CD14-positive monocyte (primary cell): ENCODE data around the gene DDX27. TPM values are rescaled to one million over a fixed set of nuclear protein-coding genes. Genes with fewer than 3 reads are reported as not detected.

ENCODE experiments used
- DNase-seq, 3 donors: peaks; one replicate each; pipeline ENCODE4 v3.0.0-alpha.2; 2011 to 2022
- H2AFZ ChIP-seq: 2 replicates; pipeline ENCODE4 v1.6.0; 2012; ENCODE audit warnings: mild to moderate bottlenecking, low read depth, low read length, inconsistent platforms; ENCODE audit not compliant: insufficient read depth, poor library complexity, severe bottlenecking
- H3K27ac ChIP-seq, 2 donors: 1 replicate in 1 of 2; 2 replicates in 1 of 2; pipeline ENCODE4 v1.5.1; 2012 to 2013; ENCODE audit warnings: low read length in 2 of 2, control low read depth in 1 of 2, inconsistent platforms in 1 of 2, low read depth in 1 of 2, mild to moderate bottlenecking in 1 of 2
- H3K27me3 ChIP-seq, 2 donors: one replicate each; pipeline versions ENCODE4 v1.6.0 to v1.6.1; 2011 to 2013; ENCODE audit warnings: low read length in 2 of 2; ENCODE audit not compliant: control insufficient read depth in 2 of 2, insufficient read depth in 2 of 2
- H3K36me3 ChIP-seq, 2 donors: replicated peaks in 1 of 2; 1 replicate in 1 of 2; 2 replicates in 1 of 2; pipeline versions ENCODE4 v1.5.1 to v1.6.1; 2012 to 2013; ENCODE audit warnings: low read length in 2 of 2, control low read depth in 1 of 2, inconsistent platforms in 1 of 2, mild to moderate bottlenecking in 1 of 2; ENCODE audit not compliant: insufficient read depth in 2 of 2, control insufficient read depth in 1 of 2
- H3K4me1 ChIP-seq, 2 donors: 1 replicate in 1 of 2; 2 replicates in 1 of 2; pipeline versions ENCODE4 v1.5.1 to v1.6.1; 2012 to 2013; ENCODE audit warnings: low read length in 2 of 2, control low read depth in 1 of 2, inconsistent platforms in 1 of 2, mild to moderate bottlenecking in 1 of 2, moderate library complexity in 1 of 2; ENCODE audit not compliant: insufficient read depth in 2 of 2, control insufficient read depth in 1 of 2
- H3K4me2 ChIP-seq: replicated peaks from 2 replicates; pipeline ENCODE3; 2012; ENCODE audit warnings: low read length, moderate library complexity, mild to moderate bottlenecking; ENCODE audit not compliant: poor library complexity, severe bottlenecking; ENCODE audit errors: extremely low read depth
- H3K4me3 ChIP-seq, 3 experiments: fragments of 200-600 bp in 1 of 3; sonication (generic) in 1 of 3; replicated peaks in 1 of 3; 1 replicate in 2 of 3; 2 replicates in 1 of 3; pipeline ENCODE4 v1.5.1; 2011 to 2013; ENCODE audit warnings: low read length in 3 of 3, mild to moderate bottlenecking in 3 of 3, control low read depth in 2 of 3, low read depth in 2 of 3, inconsistent platforms in 1 of 3, moderate library complexity in 1 of 3
- H3K79me2 ChIP-seq: 2 replicates; pipeline ENCODE4 v1.6.0; 2012; ENCODE audit warnings: mild to moderate bottlenecking, control low read depth, inconsistent platforms, low read length, moderate library complexity; ENCODE audit not compliant: insufficient read depth
- H3K9ac ChIP-seq: 2 replicates; pipeline ENCODE4 v1.6.0; 2017; ENCODE audit warnings: low read length, mild to moderate bottlenecking; ENCODE audit not compliant: insufficient read depth, poor library complexity, severe bottlenecking
- H3K9me3 ChIP-seq, 2 donors: replicated peaks in 1 of 2; 1 replicate in 1 of 2; 2 replicates in 1 of 2; pipeline versions ENCODE4 v1.5.1 to v1.6.1; 2012 to 2013; ENCODE audit warnings: low read length in 2 of 2, control low read depth in 1 of 2; ENCODE audit not compliant: control insufficient read depth in 1 of 2, insufficient read depth in 1 of 2
- H4K20me1 ChIP-seq: 2 replicates; pipeline ENCODE4 v1.6.0; 2012; ENCODE audit warnings: mild to moderate bottlenecking, low read length, control low read depth, moderate library complexity; ENCODE audit not compliant: insufficient read depth
- H3K27ac Mint-ChIP-seq, 7 donors: one replicate each; pipeline ENCODE4 v1.8.0; 2020; ENCODE audit warnings: mild to moderate bottlenecking in 7 of 7, mixed read lengths in 7 of 7, moderate library complexity in 6 of 7, inconsistent platforms in 2 of 7
- H3K27me3 Mint-ChIP-seq, 3 donors: one replicate each; pipeline ENCODE4 v1.8.0; 2021 to 2022; ENCODE audit warnings: low read depth in 3 of 3, mild to moderate bottlenecking in 3 of 3, mixed read lengths in 3 of 3, moderate library complexity in 3 of 3, inconsistent platforms in 1 of 3
- H3K36me3 Mint-ChIP-seq, 2 donors: one replicate each; pipeline ENCODE4 v1.8.0; 2020; ENCODE audit warnings: mixed read lengths in 2 of 2, inconsistent platforms in 1 of 2, mild to moderate bottlenecking in 1 of 2
- H3K4me1 Mint-ChIP-seq: one replicate; pipeline ENCODE4 v1.8.0; 2020; ENCODE audit warnings: mild to moderate bottlenecking, mixed read lengths
- H3K4me3 Mint-ChIP-seq, 2 donors: one replicate each; pipeline ENCODE4 v1.8.0; 2020; ENCODE audit warnings: mild to moderate bottlenecking in 2 of 2, mixed read lengths in 2 of 2, moderate library complexity in 1 of 2
- H3K9me3 Mint-ChIP-seq, 7 donors: one replicate each; pipeline ENCODE4 v1.8.0; 2020 to 2022; ENCODE audit warnings: mixed read lengths in 7 of 7, mild to moderate bottlenecking in 6 of 7, moderate library complexity in 6 of 7, inconsistent platforms in 2 of 7
- CTCF ChIP-seq: fragments of 200-600 bp; IDR thresholded peaks from one replicate; pipeline ENCODE4 v1.8.0; 2022; ENCODE audit warnings: antibody characterized with exemption, mild to moderate bottlenecking
- WGBS: methylation state at CpG from one replicate; pipeline ENCODE4 v1.1.5; 2013; ENCODE audit warnings: missing lambda C conversion rate; ENCODE audit not compliant: insufficient coverage; 5-methylcytosine and 5-hydroxymethylcytosine counted together
- intact Hi-C, 2 donors: fragments of 100-400 bp; cut with micrococcal nuclease; formaldehyde crosslinking; loops; one replicate each; pipeline versions ENCODE4 v1.15.0 to v1.15.1; 2023
- polyA plus RNA-seq, 3 donors: library from polyadenylated mRNA; depleted of rRNA in 1 of 3; unstranded in 2 of 3; stranded (reverse) in 1 of 3; fragments of 300-500 nt in 2 of 3; fragments of >200 nt in 1 of 3; fragmentation: Illumina TruSeq in 2 of 3; gene quantifications; 1 replicate in 2 of 3; 2 replicates in 1 of 3; pipeline ENCODE4 v1.2.3, GENCODE V29; 2012 to 2021

Gene DDX27
- polyA plus RNA-seq, 3 donors, result 13.8 to 31.5 (median 17.7) TPM

GRCh38 chr20:49252556-49253350 lies 33.5 kb downstream of the DDX27 start:
- no peaks in the 10 kb centered on the region for H3K27me3 ChIP-seq
- H3K4me2 ChIP-seq, result no peak overlapping the region
- Mint-ChIP-seq H3K4me3 (no peak overlapping the region), H3K27me3 (no peaks in the 10 kb centered on the region), H3K9me3 (peaks cover 0 to under 1% (median 0%) of the 10 kb centered on the region in 7 donors), H3K4me1 (peaks cover 6% of the 10 kb centered on the region), H3K27ac (peak overlapping the region in 2 of 7 donors; percentile 19 to 35), H3K36me3 (peaks cover 88 to 99% of the 10 kb centered on the region in 2 donors)
- H3K4me1 ChIP-seq, result no peaks in the 10 kb centered on the region
- no peaks in the 10 kb centered on the region for H3K9me3 ChIP-seq
- H3K36me3 ChIP-seq, result peaks cover 92 to 100% of the 10 kb centered on the region in 2 donors
- H2AFZ ChIP-seq, result no peak overlapping the region
- no peak overlapping the region for H3K4me3 ChIP-seq
- DNase-seq, result no peak
- H3K27ac ChIP-seq, result no peak overlapping the region
- H3K9ac ChIP-seq, result no peak overlapping the region
- H4K20me1 ChIP-seq, result peaks cover 62% of the 10 kb centered on the region
- intact Hi-C loops, result no loop called here
- H3K79me2 ChIP-seq, result no peaks in the 10 kb centered on the region
- 98% methylated on average over 5 of the region's 6 CpGs for WGBS
- no peak for TF ChIP-seq CTCF

GRCh38 chr20:49256261-49256660 lies 37.0 kb downstream of the DDX27 start:
- Mint-ChIP-seq H3K27ac (no peak overlapping the region), H3K27me3 (peaks cover 0 to 3% (median 0%) of the 10 kb centered on the region in 3 donors), H3K4me3 (no peak overlapping the region), H3K4me1 (no peaks in the 10 kb centered on the region), H3K36me3 (peaks cover 84 to 98% of the 10 kb centered on the region in 2 donors), H3K9me3 (peaks cover 0 to 2% (median 0%) of the 10 kb centered on the region in 7 donors)
- no peak for DNase-seq
- Histone ChIP-seq H4K20me1 (peaks cover 65% of the 10 kb centered on the region), H3K36me3 (peaks cover 92 to 97% of the 10 kb centered on the region in 2 donors), H3K4me1 (no peaks in the 10 kb centered on the region), H3K79me2 (no peaks in the 10 kb centered on the region), H3K9me3 (no peaks in the 10 kb centered on the region), H3K4me2 (no peak overlapping the region), H3K27ac (no peak overlapping the region), H2AFZ (no peak overlapping the region), H3K27me3 (no peaks in the 10 kb centered on the region), H3K4me3 (no peak overlapping the region), H3K9ac (no peak overlapping the region)
- TF ChIP-seq CTCF, result no peak
- intact Hi-C loops, result no loop called here
- 79% methylated on average over 3 of the region's 6 CpGs for WGBS
